ENCODE data around the gene MRAP.

DNA sequence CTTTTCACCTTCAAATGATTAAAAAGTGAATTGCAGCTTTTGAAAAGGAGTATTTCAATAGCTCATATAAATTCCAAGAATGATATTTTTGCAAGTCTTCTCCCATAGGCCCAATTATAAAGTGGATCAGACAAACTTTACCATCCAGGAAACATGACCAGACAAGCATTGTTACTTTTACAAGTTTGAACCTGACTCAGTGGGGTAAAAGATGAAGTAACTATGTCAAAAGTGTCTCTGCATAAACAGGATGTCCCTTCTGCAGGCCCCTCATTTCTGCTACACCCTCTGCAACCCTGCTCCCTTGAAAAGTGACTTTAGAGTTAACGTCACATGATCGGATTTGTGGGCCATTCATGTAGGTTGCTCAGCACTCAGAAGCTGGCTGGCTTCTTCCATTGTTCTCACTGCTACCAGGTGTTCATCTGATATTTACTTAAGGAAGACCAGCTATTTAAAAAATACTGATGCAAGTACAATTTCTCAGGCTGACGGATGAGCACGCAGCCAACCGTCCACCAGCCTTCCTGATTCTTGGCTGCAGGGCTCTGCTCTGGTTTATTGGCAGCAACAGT is 61.8 kb downstream of the MRAP start:
- TF ChIP-seq, protein P1, sequence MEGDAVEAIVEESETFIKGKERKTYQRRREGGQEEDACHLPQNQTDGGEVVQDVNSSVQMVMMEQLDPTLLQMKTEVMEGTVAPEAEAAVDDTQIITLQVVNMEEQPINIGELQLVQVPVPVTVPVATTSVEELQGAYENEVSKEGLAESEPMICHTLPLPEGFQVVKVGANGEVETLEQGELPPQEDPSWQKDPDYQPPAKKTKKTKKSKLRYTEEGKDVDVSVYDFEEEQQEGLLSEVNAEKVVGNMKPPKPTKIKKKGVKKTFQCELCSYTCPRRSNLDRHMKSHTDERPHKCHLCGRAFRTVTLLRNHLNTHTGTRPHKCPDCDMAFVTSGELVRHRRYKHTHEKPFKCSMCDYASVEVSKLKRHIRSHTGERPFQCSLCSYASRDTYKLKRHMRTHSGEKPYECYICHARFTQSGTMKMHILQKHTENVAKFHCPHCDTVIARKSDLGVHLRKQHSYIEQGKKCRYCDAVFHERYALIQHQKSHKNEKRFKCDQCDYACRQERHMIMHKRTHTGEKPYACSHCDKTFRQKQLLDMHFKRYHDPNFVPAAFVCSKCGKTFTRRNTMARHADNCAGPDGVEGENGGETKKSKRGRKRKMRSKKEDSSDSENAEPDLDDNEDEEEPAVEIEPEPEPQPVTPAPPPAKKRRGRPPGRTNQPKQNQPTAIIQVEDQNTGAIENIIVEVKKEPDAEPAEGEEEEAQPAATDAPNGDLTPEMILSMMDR (IDR thresholded peaks at IDR 0.05): no peak
- TF ChIP-seq POLR2AphosphoS5 (IDR thresholded peaks at IDR 0.05; ENCODE audit: insufficient read depth in 1 of 2, low read depth in 1 of 2) (peak in 1 of 2 donors; percentile 42), POLR2A (IDR thresholded peaks at IDR 0.05) (no peak)

Data from vagina (tissue), 2 donors.